CD4-positive, alpha-beta T cell treated with Interleukin-1 beta for 1 hour (primary cell): Measurements from ENCODE around the gene KIAA0232.
A peak's percentile ranks its signal among the peaks of the same experiment; 100 is the strongest.
"Not testable (repeated sequence)": the region's sequence is repeated elsewhere in the genome, so short reads cannot be mapped to it uniquely, and the experiment has no call there.

Experiments
- DNase-seq, 2 donors: peaks; one replicate each; pipeline ENCODE4 v3.0.0-alpha.2; 2020 to 2022

The KIAA0232 gene

DNA sequence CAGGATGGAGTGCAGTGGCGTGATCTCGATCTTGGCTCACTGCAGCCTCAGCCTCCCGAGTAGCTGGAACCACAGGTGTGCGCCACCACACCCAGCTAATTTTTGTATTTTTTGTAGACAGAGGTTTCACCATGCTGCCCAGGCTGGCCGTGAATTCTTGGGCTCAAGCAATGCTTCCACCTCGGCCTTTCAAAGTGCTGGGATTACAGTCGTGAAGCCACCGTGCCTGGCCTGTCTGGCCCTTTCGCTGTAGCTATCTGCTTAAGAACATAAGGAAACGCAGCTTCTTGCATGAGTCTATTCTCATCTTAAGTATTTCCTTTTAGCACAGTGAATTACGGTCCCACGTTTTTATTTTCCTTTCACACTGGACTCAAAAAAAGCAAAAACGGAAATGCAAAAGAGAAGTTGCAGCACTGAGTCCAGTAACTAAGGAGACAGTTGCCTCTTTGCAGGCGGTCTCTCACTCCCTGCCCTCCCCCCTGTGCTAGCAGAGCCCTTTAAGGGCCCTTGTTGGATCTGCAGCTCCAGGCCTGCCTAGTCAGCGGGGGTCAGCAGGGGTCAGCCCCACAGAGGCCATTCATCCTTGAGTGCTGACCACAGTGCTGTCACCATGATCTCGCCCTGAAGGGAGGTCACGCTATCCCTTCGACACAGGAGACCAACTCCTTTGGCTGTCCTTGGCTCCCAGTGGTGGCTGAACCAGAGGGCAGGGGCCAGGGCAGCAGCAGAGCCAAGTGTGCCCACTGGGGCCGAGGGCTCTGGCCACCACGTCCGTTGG lies 105.3 kb downstream of the KIAA0232 start:
- DNase-seq, result peak in 1 of 2 donors; percentile 19

DNA sequence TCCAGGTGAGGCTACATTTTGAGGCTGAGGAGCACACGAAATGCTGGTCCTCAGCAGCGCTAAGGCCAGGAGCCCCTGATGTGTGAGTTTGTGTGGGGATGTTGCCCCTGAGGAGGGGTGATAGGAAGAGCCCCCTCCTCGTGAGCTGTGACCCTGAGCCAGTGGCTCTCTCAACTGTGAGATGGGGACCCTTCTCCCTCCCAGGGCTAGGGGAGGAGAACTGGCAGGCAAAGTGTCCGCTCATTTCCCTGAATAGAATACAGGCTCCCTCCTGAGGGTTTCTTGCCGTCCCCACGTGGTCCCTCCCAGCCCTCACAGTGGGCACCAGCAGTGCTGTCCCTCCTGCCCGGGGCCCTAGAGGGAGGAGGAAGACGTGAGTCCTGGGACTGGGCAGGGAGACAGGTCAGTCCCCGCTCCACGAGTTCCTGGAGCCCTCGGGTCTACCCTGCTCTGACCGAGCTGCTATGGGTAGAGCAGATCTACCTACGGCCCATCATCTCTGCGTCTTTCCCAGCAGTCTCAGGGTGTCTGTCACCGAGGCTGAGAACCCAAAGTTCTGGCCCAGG lies 106.1 kb downstream of the KIAA0232 start:
- DNase-seq, result no peak

DNA sequence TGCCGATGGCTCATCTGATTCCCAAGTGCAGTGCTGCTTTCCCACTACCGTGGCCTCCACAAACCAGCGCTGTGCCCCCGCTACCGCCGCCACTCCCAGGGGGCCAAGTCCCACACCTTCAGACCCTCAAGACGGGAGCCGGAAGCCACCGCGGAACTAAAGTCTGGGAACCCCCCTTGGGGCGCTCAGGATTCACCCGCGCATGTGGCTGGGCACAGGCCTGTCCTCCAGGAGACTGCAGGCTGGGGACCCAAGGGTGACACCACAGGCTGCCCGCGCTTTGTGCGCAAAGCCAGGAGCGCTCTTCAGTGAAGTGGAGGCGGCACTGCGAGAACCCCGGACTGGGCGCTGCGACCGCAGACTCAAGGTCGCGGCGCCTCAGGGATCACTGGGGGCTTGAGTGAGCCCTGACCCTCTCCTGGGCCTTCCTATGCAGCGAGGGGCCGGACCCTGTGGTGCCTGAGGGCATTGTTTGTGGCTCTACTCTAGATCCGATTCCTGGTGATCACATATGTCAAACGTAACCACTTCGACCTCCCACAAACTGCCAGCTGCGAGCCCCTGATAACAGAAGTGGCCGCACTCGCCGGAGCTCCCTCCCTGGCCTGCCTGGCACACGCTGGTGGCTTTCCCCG lies 106.7 kb downstream of the KIAA0232 start:
- DNase-seq, result no peak

GRCh38 chr4:6889736-6890324 lies 107.3 kb downstream of the KIAA0232 start:
- DNase-seq, result no peak

DNA sequence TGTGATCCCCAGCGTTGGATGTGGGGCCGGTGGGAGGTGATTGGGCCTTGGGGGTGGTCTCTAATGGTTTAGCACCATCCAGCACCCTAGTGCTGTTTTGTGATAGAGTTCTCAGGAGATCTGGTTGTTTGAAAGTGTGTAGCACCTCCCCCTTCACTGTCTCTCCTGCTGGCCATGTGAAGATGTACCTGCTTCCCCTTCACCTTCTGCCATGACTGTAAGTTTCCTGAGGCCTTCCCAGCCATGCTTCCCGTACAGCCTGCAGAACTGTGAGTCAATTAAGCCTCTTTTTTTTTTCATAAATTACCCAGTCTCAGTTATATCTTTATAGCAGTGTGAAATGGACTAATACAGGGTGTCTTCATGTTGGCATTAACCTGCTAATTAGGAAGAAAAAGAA lies 107.8 kb downstream of the KIAA0232 start:
- DNase-seq, result no peak

GRCh38 chr4:6890971-6891370 lies 108.4 kb downstream of the KIAA0232 start:
- not testable (repeated sequence) for DNase-seq

DNA sequence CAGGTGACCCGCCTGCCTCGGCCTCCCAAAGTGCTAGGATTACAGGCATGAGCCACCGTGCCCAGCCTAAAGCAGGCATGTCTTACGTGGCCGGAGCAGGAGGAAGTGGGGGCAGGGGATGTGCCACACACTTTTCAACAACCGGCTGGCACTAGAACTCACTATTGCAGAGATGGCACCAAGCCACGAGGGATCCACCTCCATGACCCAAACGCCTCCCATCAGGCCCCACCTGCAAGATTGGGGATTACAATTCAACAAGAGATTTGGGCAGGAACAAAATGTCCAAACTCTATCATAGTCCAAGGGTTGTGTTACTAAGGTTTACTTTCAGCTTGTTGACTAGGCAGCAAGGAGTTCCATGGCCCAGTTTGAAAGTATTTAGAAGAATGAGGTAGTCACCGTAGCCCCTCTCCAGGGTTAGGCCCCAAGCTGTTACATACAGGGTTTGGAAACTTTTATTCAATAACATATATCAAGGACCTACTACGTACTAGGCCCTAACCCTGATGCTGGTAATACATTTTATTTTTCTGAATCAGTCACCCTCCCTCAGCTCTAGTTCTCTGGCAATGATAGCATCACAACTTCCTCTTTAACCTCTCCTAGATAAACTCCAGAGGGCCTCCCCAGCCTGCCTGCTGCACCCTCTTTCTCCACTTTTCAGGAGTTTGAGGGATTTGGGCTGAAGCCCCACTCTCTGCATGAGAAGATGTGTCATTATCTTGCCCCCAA lies 109.1 kb downstream of the KIAA0232 start:
- DNase-seq, result no peak

DNA sequence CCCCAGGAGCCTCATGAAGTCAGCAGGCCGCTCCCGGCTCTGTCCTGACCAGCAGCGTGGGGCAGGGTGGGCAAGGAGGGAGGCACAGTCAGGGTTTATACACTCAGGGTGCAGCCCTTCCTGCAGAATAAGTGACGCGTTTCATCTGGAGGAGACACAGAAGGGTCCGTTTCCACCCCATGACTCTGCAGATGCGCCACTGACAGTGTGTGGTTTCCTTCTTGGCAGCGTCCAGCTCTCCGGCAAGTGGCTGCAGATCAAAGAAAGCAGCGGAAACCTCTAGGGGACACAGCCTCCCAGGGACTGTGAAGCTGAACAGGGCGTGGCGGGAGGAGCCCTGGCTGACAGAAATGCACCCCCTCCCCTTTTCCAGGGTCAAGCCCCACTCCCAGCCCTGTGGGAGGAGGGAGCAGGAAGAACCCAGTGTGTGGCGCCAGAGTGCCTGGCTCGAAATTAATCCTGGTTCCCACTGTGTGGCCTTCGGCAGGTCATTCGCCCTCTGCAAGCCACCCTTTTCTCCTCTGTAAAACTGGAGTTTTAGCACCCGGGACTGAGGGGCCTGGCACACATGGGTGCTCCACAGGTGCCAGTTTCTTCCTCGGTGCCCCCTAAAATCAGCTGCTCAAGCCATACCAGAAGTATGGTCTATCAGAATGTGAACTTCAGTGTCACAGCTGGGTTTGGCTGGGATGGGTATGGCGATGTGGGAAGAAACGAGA lies 109.8 kb downstream of the KIAA0232 start:
- peak; percentile 44 to 45 for DNase-seq

DNA sequence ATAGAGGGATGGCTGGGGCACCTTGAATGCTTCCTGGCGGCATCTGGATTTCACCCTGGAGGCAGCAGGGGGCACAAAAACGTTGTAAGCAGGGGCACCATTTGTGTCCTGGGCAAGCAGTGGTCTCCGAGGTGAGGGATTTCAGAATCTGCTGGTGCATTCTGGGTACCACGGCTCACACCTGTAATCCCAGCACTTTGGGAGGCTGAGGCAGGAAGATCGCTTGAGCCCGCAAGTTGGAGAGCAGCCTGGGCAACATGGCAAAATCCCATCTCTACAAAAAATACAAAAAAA lies 110.3 kb downstream of the KIAA0232 start:
- DNase-seq, result no peak

- DNase-seq, result no peak
These were observed 111.0 kb downstream of the KIAA0232 start for GRCh38 chr4:6893449-6894085.

GRCh38 chr4:6894086-6894478 lies 111.6 kb downstream of the KIAA0232 start:
- no peak for DNase-seq

DNA sequence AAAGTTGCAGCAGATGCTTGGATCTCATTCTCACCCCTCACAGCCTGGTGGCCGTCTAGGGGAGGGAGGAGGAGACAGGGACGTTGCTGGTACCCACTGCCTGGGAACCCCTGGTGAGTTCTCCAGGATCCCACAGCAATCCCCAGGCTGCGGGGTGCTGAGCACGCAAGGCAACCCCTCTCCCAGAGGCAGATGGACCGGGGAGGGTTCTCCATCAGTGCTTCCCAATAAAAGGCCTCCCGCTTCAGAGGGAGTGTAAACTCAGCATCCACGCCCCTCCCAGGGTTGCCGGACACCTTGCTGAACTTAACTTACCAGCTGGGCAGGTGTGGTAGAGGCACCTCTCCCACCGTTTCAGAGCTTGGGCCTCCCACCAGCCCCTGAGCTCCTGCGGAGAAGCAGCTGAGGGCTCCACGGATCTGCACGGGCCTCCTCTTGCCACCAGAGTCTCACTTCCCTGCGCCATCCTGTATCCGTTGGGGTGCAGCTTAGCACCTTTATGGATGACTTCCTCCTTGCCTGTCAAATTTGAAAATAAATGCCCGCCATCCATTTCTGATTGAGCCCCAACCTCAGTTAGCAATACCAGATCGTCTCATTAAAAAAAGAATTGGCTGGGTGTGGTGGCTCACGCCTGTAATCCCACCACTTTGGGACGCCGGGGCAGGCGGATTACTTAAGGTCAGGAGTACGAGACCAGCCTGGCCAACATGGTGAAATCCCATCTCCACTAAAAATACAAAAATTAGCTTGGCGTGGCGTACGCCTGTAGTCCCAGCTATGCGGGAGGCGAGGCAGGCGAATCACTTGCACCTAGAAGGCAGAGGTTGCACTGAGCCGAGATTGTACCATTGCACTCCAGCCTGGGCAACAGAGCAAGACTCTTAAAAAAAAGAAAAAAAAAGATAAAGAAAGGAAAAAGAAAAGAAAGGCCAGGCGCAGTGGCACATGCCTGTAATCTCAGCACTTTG lies 112.3 kb downstream of the KIAA0232 start:
- no peak for DNase-seq

GRCh38 chr4:6896035-6896434 lies 113.5 kb downstream of the KIAA0232 start:
- DNase-seq, result no peak

DNA sequence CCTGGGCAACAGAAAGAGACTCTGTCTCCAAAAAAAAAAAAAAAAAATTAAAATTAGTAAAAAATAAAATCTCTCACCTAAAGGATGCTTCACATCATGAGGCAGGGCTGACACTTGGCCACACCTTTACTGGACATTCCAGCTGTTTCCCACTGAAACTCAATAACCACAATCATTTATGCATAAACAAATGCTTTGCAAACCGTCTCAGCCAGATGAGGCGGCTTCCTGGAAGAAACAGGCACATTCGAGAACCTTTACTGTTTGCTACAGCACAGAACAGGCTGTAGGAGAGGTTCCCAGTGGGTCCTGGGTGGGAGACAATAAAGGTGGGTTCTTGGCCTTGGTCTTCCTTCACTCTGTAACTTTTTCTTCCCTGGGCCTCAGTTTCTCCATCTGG lies 116.2 kb downstream of the KIAA0232 start:
- DNase-seq, result no peak

DNA sequence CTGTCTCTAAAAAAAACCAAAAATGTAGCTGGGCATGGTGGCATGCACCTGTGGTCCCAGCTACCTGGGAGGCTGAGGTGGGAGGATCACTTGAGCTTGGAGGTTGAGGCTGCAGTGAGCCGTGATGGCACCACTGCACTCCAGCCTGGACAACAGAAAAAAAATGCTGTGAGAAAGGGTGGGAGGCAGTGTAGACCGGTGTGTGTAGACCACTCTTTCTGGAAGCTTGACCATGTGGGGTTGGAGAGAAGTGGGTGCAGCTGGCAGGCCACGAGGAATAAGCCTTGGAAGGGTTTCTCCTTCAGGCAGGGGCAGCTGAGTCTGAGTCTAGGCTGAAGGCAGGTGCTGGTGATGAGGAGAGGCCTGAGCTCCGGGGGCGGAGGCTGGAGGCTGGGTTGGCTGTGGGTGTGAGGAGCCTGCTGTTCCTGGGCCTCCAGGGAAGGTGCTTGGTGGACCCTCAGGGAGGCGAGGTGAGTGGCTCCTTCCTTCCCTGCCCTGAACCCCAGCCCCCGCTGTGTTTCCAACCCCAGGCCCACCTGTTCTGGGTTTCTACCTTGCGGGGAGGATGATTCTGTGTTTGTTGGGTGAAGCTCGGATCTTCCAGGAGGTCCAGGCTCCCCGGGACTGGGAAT lies 117.8 kb downstream of the KIAA0232 start:
- no peak for DNase-seq

DNA sequence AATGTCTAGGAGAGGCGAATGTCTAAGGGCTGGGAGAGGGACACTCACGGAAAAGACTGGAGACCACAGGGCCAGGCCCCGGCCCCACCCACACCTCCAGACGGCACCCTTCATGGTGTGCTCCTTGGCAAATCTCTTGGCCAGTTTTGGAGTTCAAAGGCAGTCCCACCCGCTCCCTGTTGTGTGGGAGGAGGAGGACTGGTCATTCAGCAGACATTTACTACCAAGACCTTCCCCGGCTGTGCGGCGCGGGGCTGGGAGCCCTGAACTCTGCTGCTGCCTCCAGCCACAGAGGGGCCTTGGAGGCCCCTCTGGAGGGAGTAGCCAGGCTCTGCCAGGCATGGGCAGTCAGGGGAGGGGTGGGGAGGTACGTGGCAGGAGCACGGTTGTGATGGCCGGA lies 118.4 kb downstream of the KIAA0232 start:
- no peak for DNase-seq

- DNase-seq, result no peak
These were observed 119.3 kb downstream of the KIAA0232 start for GRCh38 chr4:6901669-6902317.

DNA sequence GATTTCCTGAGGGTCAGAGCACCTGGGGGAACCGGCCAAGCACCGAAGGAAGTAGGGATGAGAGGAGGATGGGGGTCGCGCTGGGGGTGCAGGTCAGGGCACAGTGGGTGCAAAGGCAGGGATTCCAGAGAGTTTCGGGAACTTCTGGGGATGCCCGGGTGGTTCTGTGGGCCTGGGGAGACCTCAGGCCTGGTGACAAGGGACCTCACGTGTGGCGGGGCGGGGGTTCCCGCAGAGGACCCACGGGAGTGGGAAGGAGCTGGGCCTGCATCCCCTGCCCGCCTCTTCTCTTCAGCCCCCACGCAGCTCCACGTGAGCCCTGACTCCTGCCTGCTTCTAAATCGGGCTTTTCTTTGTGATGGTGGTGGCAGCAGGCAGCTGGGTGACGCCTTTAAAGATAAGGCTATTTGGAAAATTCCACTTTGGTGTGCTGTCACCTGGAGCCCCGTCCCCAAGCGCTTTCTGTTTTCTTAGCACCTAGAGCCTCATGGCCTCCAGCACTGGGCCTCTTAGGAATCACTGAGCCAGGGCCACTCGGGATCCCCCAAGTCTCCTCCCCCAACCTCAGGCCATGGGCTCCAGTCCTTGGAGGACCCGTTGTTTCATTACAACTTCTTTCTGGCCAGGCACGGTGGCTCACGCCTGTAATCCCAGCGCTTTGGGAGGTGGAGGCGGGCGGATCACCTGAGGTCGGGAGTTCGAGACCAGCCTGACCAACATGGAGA lies 120.0 kb downstream of the KIAA0232 start:
- DNase-seq, result no peak
